Neural cell (in vitro differentiated cells): Measurements from ENCODE around the gene ARHGEF1. TPM values are rescaled to one million over a fixed set of nuclear protein-coding genes. Genes with fewer than 3 reads are reported as not detected.

Source experiments
- H2AFZ ChIP-seq: fragments of 200-600, 300-800 bp; sonication (generic), shearing (Covaris generic); 2 replicates; pipeline ENCODE4 v1.6.0; 2014; ENCODE audit warnings: low read depth, mild to moderate bottlenecking, antibody characterized with exemption, low read length, moderate library complexity
- H3F3A ChIP-seq: fragments of 200-600 bp; shearing (Covaris generic); 2 replicates; pipeline ENCODE4 v1.6.1; 2016; ENCODE audit warnings: mild to moderate bottlenecking, moderate library complexity, mixed read lengths, antibody characterized with exemption, low read length; ENCODE audit not compliant: insufficient read depth, poor library complexity, severe bottlenecking
- H3K27ac ChIP-seq: fragments of 200-600, 300-800 bp; sonication (generic), shearing (Covaris generic); 2 replicates; pipeline ENCODE4 v1.5.1; 2014; ENCODE audit warnings: mild to moderate bottlenecking, low read length, moderate library complexity
- H3K27me3 ChIP-seq: fragments of 300-800, 200-600 bp; sonication (generic), shearing (Covaris generic); 2 replicates; pipeline ENCODE4 v1.6.0; 2014; ENCODE audit warnings: mild to moderate bottlenecking, low read depth, low read length, moderate library complexity; ENCODE audit not compliant: insufficient read depth
- H3K36me3 ChIP-seq: fragments of 300-800, 200-600 bp; sonication (generic), shearing (Covaris generic); 2 replicates; pipeline ENCODE4 v1.5.1; 2014; ENCODE audit warnings: mild to moderate bottlenecking, antibody characterized with exemption, low read length, moderate library complexity; ENCODE audit not compliant: insufficient read depth
- H3K4me2 ChIP-seq: fragments of 300-800, 200-600 bp; sonication (generic), shearing (Covaris generic); 2 replicates; pipeline ENCODE4 v1.6.0; 2014; ENCODE audit warnings: mild to moderate bottlenecking, low read length
- H3K4me3 ChIP-seq: fragments of 300-800, 200-600 bp; sonication (generic), shearing (Covaris generic); 2 replicates; pipeline ENCODE4 v1.5.1; 2014; ENCODE audit warnings: mild to moderate bottlenecking, low read length, moderate library complexity
- H3K79me2 ChIP-seq: fragments of 200-600 bp; shearing (Covaris generic); replicated peaks from 2 replicates; pipeline ENCODE4 v1.6.0; 2014; ENCODE audit warnings: mild to moderate bottlenecking, low read length, moderate library complexity; ENCODE audit not compliant: insufficient read depth
- H3K9ac ChIP-seq: fragments of 300-800, 200-600 bp; sonication (generic), shearing (Covaris generic); 2 replicates; pipeline ENCODE4 v1.6.1; 2016; ENCODE audit warnings: mild to moderate bottlenecking, low read length, mixed read lengths
- H3K9me2 ChIP-seq: fragments of 200-600 bp; shearing (Covaris generic); 2 replicates; pipeline ENCODE4 v1.6.1; 2016; ENCODE audit warnings: mild to moderate bottlenecking, low read length, mixed read lengths; ENCODE audit not compliant: insufficient read depth
- H3K9me3 ChIP-seq: fragments of 200-600, 300-800 bp; sonication (generic), shearing (Covaris generic); 2 replicates; pipeline ENCODE4 v1.6.1; 2016; ENCODE audit warnings: mild to moderate bottlenecking, mixed run types, low read length, moderate library complexity, mixed read lengths
- H4K20me1 ChIP-seq: fragments of 200-600 bp; shearing (Covaris generic); 2 replicates; pipeline ENCODE4 v1.6.1; 2016; ENCODE audit warnings: mild to moderate bottlenecking, mixed run types; ENCODE audit not compliant: insufficient read depth
- CTCF ChIP-seq: fragments of 450-650 bp; IDR thresholded peaks from 2 replicates; pipeline ENCODE4 v1.5.1; 2014; ENCODE audit warnings: antibody characterized with exemption, mild to moderate bottlenecking, moderate library complexity; ENCODE audit not compliant: poor library complexity, severe bottlenecking
- EP300 ChIP-seq: fragments of 450-650 bp; conservative IDR thresholded peaks from 2 replicates; pipeline ENCODE4 v1.6.1; 2014; ENCODE audit warnings: antibody characterized with exemption, mild to moderate bottlenecking, moderate library complexity; ENCODE audit not compliant: poor library complexity, severe bottlenecking
- EZH2 ChIP-seq: fragments of 200-600, 300-800 bp; shearing (Covaris generic), sonication (generic); IDR thresholded peaks from 2 replicates; pipeline ENCODE4 v1.6.1; 2014; ENCODE audit warnings: antibody characterized with exemption, low read length, borderline replicate concordance, mild to moderate bottlenecking; ENCODE audit not compliant: insufficient read depth, poor library complexity, severe bottlenecking
- MXI1 ChIP-seq: fragments of 450-650 bp; conservative IDR thresholded peaks from 2 replicates; pipeline ENCODE4 v1.6.1; 2014; ENCODE audit warnings: antibody characterized with exemption, mild to moderate bottlenecking; ENCODE audit not compliant: poor library complexity, severe bottlenecking
- POLR2AphosphoS5 ChIP-seq: IDR thresholded peaks from 2 replicates; pipeline ENCODE4 v1.6.1; 2012
- RAD21 ChIP-seq: fragments of 450-650 bp; conservative IDR thresholded peaks from 2 replicates; pipeline ENCODE4 v1.6.1; 2014; ENCODE audit warnings: antibody characterized with exemption, mild to moderate bottlenecking, moderate library complexity
- SMC3 ChIP-seq: fragments of 450-650 bp; conservative IDR thresholded peaks from 2 replicates; pipeline ENCODE4 v1.6.1; 2014; ENCODE audit warnings: antibody characterized with exemption, mild to moderate bottlenecking, moderate library complexity; ENCODE audit not compliant: poor library complexity
- TAF1 ChIP-seq: IDR thresholded peaks from 2 replicates; pipeline ENCODE4 v1.6.1; 2012; ENCODE audit warnings: low read depth
- polyA plus RNA-seq: library from polyadenylated mRNA; depleted of rRNA; stranded (reverse); fragments of >200 nt; gene quantifications from 2 replicates; pipeline ENCODE4 v1.2.3, GENCODE V29; 2014
- TF ChIP-seq, protein P1 (sequence below): IDR thresholded peaks from 2 replicates; pipeline ENCODE4 v1.6.1; 2012; ENCODE audit warnings: borderline replicate concordance

Gene ARHGEF1
- polyA plus RNA-seq, 1 donor from 2014 or later, result 12.0 TPM

DNA sequence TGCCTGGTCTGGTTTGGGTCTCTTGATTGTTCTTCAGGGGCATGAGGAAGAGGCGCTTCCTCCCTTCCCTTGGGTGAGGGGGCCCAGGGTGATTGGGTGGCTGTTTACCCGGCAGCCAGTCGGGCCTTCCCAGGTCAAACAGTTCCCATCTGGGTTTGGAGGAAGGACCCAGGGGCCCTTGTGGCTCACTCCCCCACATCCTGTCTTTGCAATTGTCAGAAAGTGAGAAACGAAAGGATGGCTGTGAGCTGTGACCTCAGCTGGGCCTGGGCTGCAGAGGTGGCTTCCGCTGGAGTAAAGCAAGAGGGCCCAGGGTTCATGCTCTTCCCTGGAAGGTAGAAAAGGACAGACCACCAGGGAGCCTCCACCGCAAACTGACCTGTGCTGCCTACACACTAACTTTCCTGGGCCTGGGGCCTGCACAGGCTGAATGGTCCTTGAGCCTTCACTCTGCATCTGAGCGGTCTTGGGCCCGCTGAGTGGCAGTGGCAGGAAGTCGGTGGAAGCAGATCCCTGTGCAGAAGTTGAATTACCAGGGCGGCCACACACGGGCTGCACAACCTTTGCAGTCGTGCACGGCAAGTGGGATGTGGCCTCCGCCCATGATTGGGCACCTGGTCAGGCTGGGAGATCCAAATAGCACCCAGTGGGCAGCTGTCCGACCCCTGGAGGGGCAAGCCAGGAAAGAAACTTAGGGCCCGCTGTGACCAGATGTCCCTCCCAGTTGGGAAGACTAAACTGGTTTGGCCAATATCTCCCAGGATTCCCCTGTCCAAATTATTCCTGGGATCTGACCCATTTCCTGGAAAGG is 11.2 kb upstream of the ARHGEF1 start:
- H3K9ac ChIP-seq, result no peak overlapping the region
- no peak overlapping the region for H2AFZ ChIP-seq
- no peaks in the 10 kb centered on the region for H3K36me3 ChIP-seq
- no peak overlapping the region for H3K27ac ChIP-seq
- no peaks in the 10 kb centered on the region for H3K9me2 ChIP-seq
- no peaks in the 10 kb centered on the region for H3K27me3 ChIP-seq
- H3K4me3 ChIP-seq, result no peak overlapping the region
- H3F3A ChIP-seq, result no peaks in the 10 kb centered on the region
- no peaks in the 10 kb centered on the region for H4K20me1 ChIP-seq
- no peak overlapping the region for H3K4me2 ChIP-seq
- H3K79me2 ChIP-seq, result no peaks in the 10 kb centered on the region
- no peaks in the 10 kb centered on the region for H3K9me3 ChIP-seq
- TF ChIP-seq EZH2 (no peak), CTCF (no peak), SMC3 (no peak), EP300 (no peak), TAF1 (no peak), RAD21 (no peak), MXI1 (no peak), POLR2AphosphoS5 (no peak)
- TF ChIP-seq, protein P1, sequence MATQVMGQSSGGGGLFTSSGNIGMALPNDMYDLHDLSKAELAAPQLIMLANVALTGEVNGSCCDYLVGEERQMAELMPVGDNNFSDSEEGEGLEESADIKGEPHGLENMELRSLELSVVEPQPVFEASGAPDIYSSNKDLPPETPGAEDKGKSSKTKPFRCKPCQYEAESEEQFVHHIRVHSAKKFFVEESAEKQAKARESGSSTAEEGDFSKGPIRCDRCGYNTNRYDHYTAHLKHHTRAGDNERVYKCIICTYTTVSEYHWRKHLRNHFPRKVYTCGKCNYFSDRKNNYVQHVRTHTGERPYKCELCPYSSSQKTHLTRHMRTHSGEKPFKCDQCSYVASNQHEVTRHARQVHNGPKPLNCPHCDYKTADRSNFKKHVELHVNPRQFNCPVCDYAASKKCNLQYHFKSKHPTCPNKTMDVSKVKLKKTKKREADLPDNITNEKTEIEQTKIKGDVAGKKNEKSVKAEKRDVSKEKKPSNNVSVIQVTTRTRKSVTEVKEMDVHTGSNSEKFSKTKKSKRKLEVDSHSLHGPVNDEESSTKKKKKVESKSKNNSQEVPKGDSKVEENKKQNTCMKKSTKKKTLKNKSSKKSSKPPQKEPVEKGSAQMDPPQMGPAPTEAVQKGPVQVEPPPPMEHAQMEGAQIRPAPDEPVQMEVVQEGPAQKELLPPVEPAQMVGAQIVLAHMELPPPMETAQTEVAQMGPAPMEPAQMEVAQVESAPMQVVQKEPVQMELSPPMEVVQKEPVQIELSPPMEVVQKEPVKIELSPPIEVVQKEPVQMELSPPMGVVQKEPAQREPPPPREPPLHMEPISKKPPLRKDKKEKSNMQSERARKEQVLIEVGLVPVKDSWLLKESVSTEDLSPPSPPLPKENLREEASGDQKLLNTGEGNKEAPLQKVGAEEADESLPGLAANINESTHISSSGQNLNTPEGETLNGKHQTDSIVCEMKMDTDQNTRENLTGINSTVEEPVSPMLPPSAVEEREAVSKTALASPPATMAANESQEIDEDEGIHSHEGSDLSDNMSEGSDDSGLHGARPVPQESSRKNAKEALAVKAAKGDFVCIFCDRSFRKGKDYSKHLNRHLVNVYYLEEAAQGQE, result no peak

DNA sequence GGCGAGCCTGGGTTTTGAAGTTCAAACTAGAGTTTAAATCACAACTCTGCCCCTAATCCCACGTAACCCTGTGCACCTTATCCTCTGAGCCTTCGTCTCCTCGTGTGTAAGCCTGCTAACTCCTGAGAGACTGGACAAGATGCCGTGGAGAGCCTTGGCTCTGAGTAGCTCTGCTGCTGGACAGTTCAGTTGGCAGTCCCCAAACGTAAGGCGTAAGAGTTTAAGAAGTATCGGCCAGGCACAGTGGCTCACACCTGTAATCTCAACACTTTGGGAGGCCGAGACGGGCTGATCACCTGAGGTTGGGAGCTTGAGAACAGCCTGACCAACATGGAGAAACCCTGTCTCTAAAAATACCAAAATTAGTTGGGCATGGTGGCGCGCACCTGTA is 10.6 kb upstream of the ARHGEF1 start:
- Histone ChIP-seq H3K36me3 (no peaks in the 10 kb centered on the region), H4K20me1 (no peaks in the 10 kb centered on the region), H3K9me2 (no peaks in the 10 kb centered on the region)

More for the DNA sequence above, 10.6 kb upstream of the ARHGEF1 start:
- H3K4me3 ChIP-seq, result no peak overlapping the region
- no peak overlapping the region for H3K27ac ChIP-seq
- H3F3A ChIP-seq, result no peaks in the 10 kb centered on the region
- no peak overlapping the region for H3K4me2 ChIP-seq
- H3K9ac ChIP-seq, result no peak overlapping the region
- H3K79me2 ChIP-seq, result no peaks in the 10 kb centered on the region
- no peaks in the 10 kb centered on the region for H3K9me3 ChIP-seq
- no peaks in the 10 kb centered on the region for H3K27me3 ChIP-seq
- H2AFZ ChIP-seq, result no peak overlapping the region
- TF ChIP-seq POLR2AphosphoS5 (no peak), TAF1 (no peak), EZH2 (no peak)
- TF ChIP-seq, protein P1, result no peak
